Calu3 (cell line): Measurements from ENCODE around the gene PODXL2. TPM values are rescaled to one million over a fixed set of nuclear protein-coding genes. Genes with fewer than 3 reads are reported as not detected.
A peak's percentile ranks its signal among the peaks of the same experiment; 100 is the strongest.

ENCODE experiments used
- BruUV-seq: library from RNA; stranded (reverse); fragments of 400-500 nt; replicated peaks from 2 replicates; lab custom pipeline; 2021; lab: Mats Ljungman, UMichigan
- CTCF ChIA-PET: fragments of 300-600 bp; sonication (Branson Sonifier 250); formaldehyde crosslinking; loops from one replicate; lab custom pipeline; 2022; ENCODE audit warnings: antibody characterized with exemption; lab: Charles Lee
- DNase-seq: peaks from one replicate; pipeline ENCODE4 v3.0.0; 2022
- H3K27ac Mint-ChIP-seq: one replicate; pipeline ENCODE4 v1.8.0; 2022; ENCODE audit warnings: mixed read lengths; ENCODE audit not compliant: unreplicated experiment
- H3K27me3 Mint-ChIP-seq: one replicate; pipeline ENCODE4 v1.8.0; 2022; ENCODE audit warnings: mixed read lengths; ENCODE audit not compliant: unreplicated experiment
- H3K36me3 Mint-ChIP-seq: one replicate; pipeline ENCODE4 v1.8.0; 2022; ENCODE audit warnings: mild to moderate bottlenecking, moderate library complexity, mixed read lengths; ENCODE audit not compliant: insufficient read depth, unreplicated experiment
- H3K4me1 Mint-ChIP-seq: one replicate; pipeline ENCODE4 v1.8.0; 2022; ENCODE audit warnings: mild to moderate bottlenecking, low read depth, mixed read lengths; ENCODE audit not compliant: unreplicated experiment
- H3K4me3 Mint-ChIP-seq: one replicate; pipeline ENCODE4 v1.8.0; 2022; ENCODE audit warnings: mild to moderate bottlenecking, low read depth, moderate library complexity, mixed read lengths; ENCODE audit not compliant: unreplicated experiment
- H3K9me3 Mint-ChIP-seq: one replicate; pipeline ENCODE4 v1.8.0; 2022; ENCODE audit warnings: low read depth, mixed read lengths; ENCODE audit not compliant: unreplicated experiment
- CTCF ChIP-seq: fragments of 200-600 bp; IDR thresholded peaks from one replicate; pipeline ENCODE4 v1.8.0; 2022; ENCODE audit warnings: antibody characterized with exemption; ENCODE audit not compliant: unreplicated experiment
- intact Hi-C: fragments of 100-400 bp; cut with micrococcal nuclease; formaldehyde crosslinking; loops from one replicate; pipeline ENCODE4 v1.10.0; 2022; ENCODE audit not compliant: unreplicated experiment
- total RNA-seq: library from RNA; stranded (reverse); gene quantifications from 2 replicates; pipeline ENCODE4 v1.2.3, GENCODE V29; 2022

The PODXL2 gene
- total RNA-seq, 1 experiment from 2014 or later: 36.1 TPM

- H3K36me3 Mint-ChIP-seq: peaks cover 45% of the 10 kb centered on the region
- H3K27ac Mint-ChIP-seq: peak overlapping the region; percentile 83
- H3K9me3 Mint-ChIP-seq: no peaks in the 10 kb centered on the region
- no peaks in the 10 kb centered on the region for H3K27me3 Mint-ChIP-seq
- CTCF ChIA-PET: interaction anchor here (0.7 to 2.4 kb wide), 5 partner anchors 8 to 104 kb away, joined by 3 to 11 read pairs (median 8); partner anchors contain the start of gene MCM2
- DNase-seq: peak; percentile 31
- intact Hi-C loops: no loop called here
- H3K4me3 Mint-ChIP-seq: peak overlapping the region; percentile 72
- H3K4me1 Mint-ChIP-seq: peaks cover 41% of the 10 kb centered on the region
- BruUV-seq: no TSS peak
- TF ChIP-seq CTCF: no peak
Observed at GRCh38 chr3:127589600-127590281, 39.2 kb upstream of the PODXL2 start.

DNA sequence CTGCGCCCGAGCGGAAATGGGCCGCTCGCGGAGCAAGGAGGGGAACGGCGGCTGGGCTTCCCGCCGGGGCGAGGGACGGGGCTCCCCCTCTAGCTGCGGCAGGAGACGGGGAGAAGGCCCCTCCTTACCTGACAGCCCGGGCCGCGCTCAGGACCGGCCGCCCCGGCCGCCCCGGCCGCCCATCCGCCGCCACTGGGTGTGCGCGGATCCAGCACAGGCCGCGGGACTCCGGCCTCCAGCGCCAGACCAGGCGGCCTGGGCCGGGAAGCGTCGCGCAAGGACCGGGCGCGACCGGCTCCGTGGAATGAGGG is 38.7 kb upstream of the PODXL2 start:
- no TSS peak for BruUV-seq
- TF ChIP-seq CTCF: no peak
- CTCF ChIA-PET: interaction anchor here (0.6 to 1.7 kb wide), 5 partner anchors 9 to 104 kb away, joined by 3 to 13 read pairs (median 7); no protein-coding TSS in a partner anchor
- intact Hi-C loops: no loop called here
- no peaks in the 10 kb centered on the region for H3K9me3 Mint-ChIP-seq
- H3K4me3 Mint-ChIP-seq: peak overlapping the region; percentile 72
- H3K4me1 Mint-ChIP-seq: peaks cover 36% of the 10 kb centered on the region
- H3K27me3 Mint-ChIP-seq: no peaks in the 10 kb centered on the region
- peak overlapping the region; percentile 94 for H3K27ac Mint-ChIP-seq
- no peak for DNase-seq
- H3K36me3 Mint-ChIP-seq: peaks cover 45% of the 10 kb centered on the region

DNA sequence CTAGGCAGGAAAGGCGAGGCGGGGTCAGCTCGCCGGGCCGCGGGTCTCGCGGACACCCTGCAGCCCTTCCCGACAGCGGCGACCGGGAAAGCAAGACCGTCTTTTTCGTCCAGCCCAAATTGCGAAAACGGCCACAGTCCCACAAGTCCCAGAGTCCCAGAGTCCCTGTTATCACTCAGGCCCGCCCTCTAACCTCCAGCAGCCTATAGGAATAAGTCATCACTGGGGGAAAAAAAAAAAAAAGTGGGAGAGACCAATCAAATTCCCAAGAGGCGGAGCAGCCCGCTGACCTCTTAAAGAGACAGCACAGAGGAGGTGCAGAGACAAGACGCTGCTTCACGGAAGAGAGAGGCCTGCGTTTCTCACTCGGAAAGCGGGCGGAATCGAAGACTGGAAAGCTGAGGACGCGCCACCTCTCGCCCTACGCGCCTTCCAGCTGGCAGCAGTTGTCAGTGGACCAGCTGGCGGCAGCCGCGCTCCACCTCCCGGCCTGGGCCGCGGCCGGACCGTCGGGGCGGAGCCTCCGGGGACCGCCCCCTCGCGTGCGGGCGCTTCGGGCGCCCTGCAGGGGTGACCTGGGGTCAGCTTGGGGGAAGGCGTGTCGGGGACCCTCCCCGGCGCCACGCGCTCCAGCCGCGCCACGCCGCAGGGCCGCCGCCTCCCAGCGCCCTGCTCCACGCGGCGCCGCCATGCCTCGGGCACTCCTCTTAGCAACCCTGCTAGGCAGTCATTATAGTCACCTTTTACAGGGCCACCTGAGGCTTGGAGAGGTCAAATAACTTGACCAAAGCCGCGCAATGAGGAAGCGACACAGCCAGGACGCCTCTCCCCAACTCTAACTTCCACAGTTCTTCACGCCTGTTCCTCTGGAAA is 38.2 kb upstream of the PODXL2 start, which contains the start of gene TPRA1:
Gene TPRA1 (minus strand): TSS at position 141 of the 873 bp plus-strand sequence. CDS start 10,587 bp downstream, outside the sequence.
- intact Hi-C loops: no loop called here
- Mint-ChIP-seq H3K9me3 (no peaks in the 10 kb centered on the region), H3K4me3 (peak within 1 kb of the TSS; percentile 72), H3K27me3 (no peaks in the 10 kb centered on the region), H3K4me1 (peaks cover 30% of the 10 kb centered on the region), H3K27ac (peak within 1 kb of the TSS; percentile 94), H3K36me3 (peaks cover 44% of the 10 kb centered on the region)
- no peak for TF ChIP-seq CTCF
- CTCF ChIA-PET: interaction anchor here (0.6 to 1.7 kb wide), 9 partner anchors 9 to 427 kb away, joined by 3 to 13 read pairs (median 3); no protein-coding TSS in a partner anchor
- peak; percentile 95 for DNase-seq
- no TSS peak for BruUV-seq

GRCh38 chr3:127593178-127593577 is 35.8 kb upstream of the PODXL2 start:
- Mint-ChIP-seq H3K27ac (no peak overlapping the region), H3K9me3 (no peaks in the 10 kb centered on the region), H3K4me3 (no peak overlapping the region), H3K27me3 (no peaks in the 10 kb centered on the region), H3K36me3 (peaks cover 42% of the 10 kb centered on the region), H3K4me1 (peaks cover 39% of the 10 kb centered on the region)
- no peak for DNase-seq
- intact Hi-C loops: no loop called here
- CTCF ChIA-PET: no interaction called here
- TF ChIP-seq CTCF: no peak
- no TSS peak for BruUV-seq
